K562 (cell line): ENCODE results near the gene OBSCN. TPM values are rescaled to one million over a fixed set of nuclear protein-coding genes. Genes with fewer than 3 reads are reported as not detected.

ENCODE experiments used
- EP300 ChIP-seq: IDR thresholded peaks from 2 replicates; pipeline ENCODE4 v1.6.1; 2012; ENCODE audit warnings: low read length, improper control_type of control experiment
- ID3 ChIP-seq, 2 experiments: fragments of 250-450 bp in 1 of 2; fragments of 450-650 bp in 1 of 2; sonication (Bioruptor Pico) in 1 of 2; IDR thresholded peaks; 2 replicates each; pipeline versions ENCODE4 v1.6.1 to v1.8.0; 2016 to 2021; ENCODE audit warnings: mild to moderate bottlenecking in 2 of 2, moderate library complexity in 2 of 2, missing compliant biosample characterization in 1 of 2, missing genetic modification characterization in 1 of 2
- KDM1A ChIP-seq, 2 experiments: fragments of 450-650 bp; IDR thresholded peaks; 2 replicates each; pipeline ENCODE4 v1.6.1; 2016; ENCODE audit warnings: mild to moderate bottlenecking in 2 of 2
- MITF ChIP-seq: IDR thresholded peaks from 2 replicates; pipeline ENCODE4 v1.6.1; 2014; ENCODE audit warnings: antibody characterized with exemption
- MXI1 ChIP-seq: IDR thresholded peaks from 2 replicates; pipeline ENCODE4 v1.6.1; 2011; ENCODE audit warnings: low read depth, mild to moderate bottlenecking, improper control_type of control experiment, low read length
- PHF8 ChIP-seq: fragments of 200-600 bp; sonication (generic); IDR thresholded peaks from 2 replicates; pipeline ENCODE4 v1.6.1; 2012; ENCODE audit warnings: mixed run types, mild to moderate bottlenecking, inconsistent platforms, low read length, moderate library complexity, borderline replicate concordance
- PHTF2 ChIP-seq: fragments of 250-450 bp; sonication (Bioruptor Pico); IDR thresholded peaks from 2 replicates; pipeline ENCODE4 v1.5.0; 2021; ENCODE audit warnings: mild to moderate bottlenecking
- SP2 ChIP-seq: IDR thresholded peaks from 2 replicates; pipeline ENCODE4 v1.6.1; 2011; ENCODE audit warnings: mild to moderate bottlenecking, low read depth, low read length, moderate library complexity; ENCODE audit not compliant: poor library complexity, severe bottlenecking; ENCODE audit errors: extremely low read depth
- TAF1 ChIP-seq: IDR thresholded peaks from 2 replicates; pipeline ENCODE4 v1.6.1; 2011; ENCODE audit warnings: mild to moderate bottlenecking, low read length, moderate library complexity; ENCODE audit not compliant: insufficient read depth, control insufficient read depth, severe bottlenecking; ENCODE audit errors: extremely low read depth
- ZBTB17 ChIP-seq: fragments of 450-650 bp; formaldehyde crosslinking; IDR thresholded peaks from 2 replicates; pipeline ENCODE4 v1.4.0; 2020; ENCODE audit warnings: mild to moderate bottlenecking
- ZFP91 ChIP-seq: sonication (generic); formaldehyde crosslinking; IDR thresholded peaks from 2 replicates; pipeline ENCODE4 v1.8.0; 2022; ENCODE audit warnings: mild to moderate bottlenecking, missing genetic modification reagents
- ZNF24 ChIP-seq: fragments of 450-650 bp; IDR thresholded peaks from 2 replicates; pipeline ENCODE4 v1.6.1; 2016
- ZNF347 ChIP-seq: fragments of 450-650 bp; formaldehyde crosslinking; IDR thresholded peaks from 2 replicates; pipeline ENCODE4 v1.4.0; 2020; ENCODE audit warnings: low read depth, mild to moderate bottlenecking, moderate library complexity
- ZNF41 ChIP-seq: fragments of 250-450 bp; sonication (Bioruptor Pico); conservative IDR thresholded peaks from 2 replicates; pipeline ENCODE4 v1.4.0; 2020; ENCODE audit warnings: mild to moderate bottlenecking
- ZNF764 ChIP-seq: fragments of 250-450 bp; sonication (Bioruptor Pico); IDR thresholded peaks from 2 replicates; pipeline ENCODE4 v1.4.0; 2020; ENCODE audit warnings: low read depth, mild to moderate bottlenecking, moderate library complexity
- ZNF766 ChIP-seq: fragments of 200-800 bp; sonication (Bioruptor generic); conservative IDR thresholded peaks from 2 replicates; pipeline ENCODE4 v1.6.1; 2016; ENCODE audit warnings: missing genetic modification characterization, missing compliant biosample characterization
- polyA plus RNA-seq, 8 experiments: library from polyadenylated mRNA; depleted of rRNA in 4 of 8; stranded (reverse) in 5 of 8; unstranded in 3 of 8; fragments of >200 nt; fragmentation: Nextera tagmentation in 2 of 8; fragmentation: Illumina TruSeq in 1 of 8; extraction: Ambion mirVana in 2 of 8; extraction: Trizol in 1 of 8; gene quantifications; 2 replicates each; pipeline versions ENCODE4 v1.2.1 to v1.2.3, GENCODE V29; 2011 to 2014; ENCODE audit warnings: inconsistent platforms in 1 of 8, missing spikeins in 1 of 8
- total RNA-seq, 7 experiments: library from RNA; depleted of rRNA in 6 of 7; stranded (reverse); fragments of >200 nt in 6 of 7; fragmentation: Illumina TruSeq in 2 of 7; extraction: Trizol in 2 of 7; gene quantifications; 2 replicates each; pipeline versions ENCODE4 v1.2.1 to v1.2.3, GENCODE V29; 2011 to 2021; ENCODE audit warnings: low replicate concordance in 1 of 7
- TF ChIP-seq, protein P1 (sequence below): fragments of 450-650 bp; formaldehyde crosslinking; IDR thresholded peaks from 2 replicates; pipeline ENCODE4 v1.4.0; 2020; ENCODE audit warnings: mild to moderate bottlenecking, mixed read lengths
- TF ChIP-seq, protein P2 (sequence below): fragments of 450-650 bp; IDR thresholded peaks from 2 replicates; pipeline ENCODE4 v1.7.0; 2016; ENCODE audit warnings: borderline replicate concordance
- TF ChIP-seq, protein P3 (sequence below): fragments of 450-650 bp; IDR thresholded peaks from 2 replicates; pipeline ENCODE4 v1.6.1; 2016; ENCODE audit warnings: low read depth, mild to moderate bottlenecking, moderate library complexity

OBSCN gene
- total and polyA plus RNA-seq, 9 of the 15 experiments (the other 6 are each of a cell fraction or from before 2014, with no cell fraction given): 0.18 to 19.7 (median 3.6) TPM

- TF ChIP-seq TAF1 (no peak), SP2 (no peak), ZNF24 (peak; percentile 91), ZNF347 (CRISPR knock-in tag) (no peak), ZBTB17 (CRISPR knock-in tag) (peak; percentile 42; the same call in 1 of the 2 replicates), ZNF764 (no peak), ID3 (CRISPR knock-in tag; IDR thresholded peaks at IDR 0.05) (no peak), ID3 (tag; IDR thresholded peaks at IDR 0.05) (peak; percentile 72), ZNF41 (CRISPR knock-in tag) (peak; percentile 75), MXI1 (0 out of 2 replicates have a peak, but pooled peaks have one; percentile 41), ZFP91 (no peak), ZNF766 (CRISPR knock-in tag) (no peak; the same call in 1 of the 2 replicates), EP300 (peak; percentile 94), PHF8 (no peak; the same call in 1 of the 2 replicates), KDM1A (IDR thresholded peaks at IDR 0.05) (peak; percentile 72 to 86), PHTF2 (CRISPR knock-in tag) (no peak), MITF (peak; percentile 99)
- TF ChIP-seq, protein P1, sequence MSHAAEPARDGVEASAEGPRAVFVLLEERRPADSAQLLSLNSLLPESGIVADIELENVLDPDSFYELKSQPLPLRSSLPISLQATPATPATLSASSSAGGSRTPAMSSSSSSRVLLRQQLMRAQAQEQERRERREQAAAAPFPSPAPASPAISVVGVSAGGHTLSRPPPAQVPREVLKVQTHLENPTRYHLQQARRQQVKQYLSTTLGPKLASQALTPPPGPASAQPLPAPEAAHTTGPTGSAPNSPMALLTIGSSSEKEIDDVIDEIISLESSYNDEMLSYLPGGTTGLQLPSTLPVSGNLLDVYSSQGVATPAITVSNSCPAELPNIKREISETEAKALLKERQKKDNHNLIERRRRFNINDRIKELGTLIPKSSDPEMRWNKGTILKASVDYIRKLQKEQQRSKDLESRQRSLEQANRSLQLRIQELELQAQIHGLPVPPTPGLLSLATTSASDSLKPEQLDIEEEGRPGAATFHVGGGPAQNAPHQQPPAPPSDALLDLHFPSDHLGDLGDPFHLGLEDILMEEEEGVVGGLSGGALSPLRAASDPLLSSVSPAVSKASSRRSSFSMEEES (CRISPR knock-in tag): peak; percentile 93
- TF ChIP-seq, protein P2, sequence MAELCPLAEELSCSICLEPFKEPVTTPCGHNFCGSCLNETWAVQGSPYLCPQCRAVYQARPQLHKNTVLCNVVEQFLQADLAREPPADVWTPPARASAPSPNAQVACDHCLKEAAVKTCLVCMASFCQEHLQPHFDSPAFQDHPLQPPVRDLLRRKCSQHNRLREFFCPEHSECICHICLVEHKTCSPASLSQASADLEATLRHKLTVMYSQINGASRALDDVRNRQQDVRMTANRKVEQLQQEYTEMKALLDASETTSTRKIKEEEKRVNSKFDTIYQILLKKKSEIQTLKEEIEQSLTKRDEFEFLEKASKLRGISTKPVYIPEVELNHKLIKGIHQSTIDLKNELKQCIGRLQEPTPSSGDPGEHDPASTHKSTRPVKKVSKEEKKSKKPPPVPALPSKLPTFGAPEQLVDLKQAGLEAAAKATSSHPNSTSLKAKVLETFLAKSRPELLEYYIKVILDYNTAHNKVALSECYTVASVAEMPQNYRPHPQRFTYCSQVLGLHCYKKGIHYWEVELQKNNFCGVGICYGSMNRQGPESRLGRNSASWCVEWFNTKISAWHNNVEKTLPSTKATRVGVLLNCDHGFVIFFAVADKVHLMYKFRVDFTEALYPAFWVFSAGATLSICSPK: no peak
- TF ChIP-seq, protein P3, sequence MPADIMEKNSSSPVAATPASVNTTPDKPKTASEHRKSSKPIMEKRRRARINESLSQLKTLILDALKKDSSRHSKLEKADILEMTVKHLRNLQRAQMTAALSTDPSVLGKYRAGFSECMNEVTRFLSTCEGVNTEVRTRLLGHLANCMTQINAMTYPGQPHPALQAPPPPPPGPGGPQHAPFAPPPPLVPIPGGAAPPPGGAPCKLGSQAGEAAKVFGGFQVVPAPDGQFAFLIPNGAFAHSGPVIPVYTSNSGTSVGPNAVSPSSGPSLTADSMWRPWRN: peak; percentile 77
Measured at GRCh38 chr1:228368801-228369607, 161.2 kb downstream of the OBSCN start (continued).
